Measurements from ENCODE around the gene CIDEB.

CIDEB gene

DNA sequence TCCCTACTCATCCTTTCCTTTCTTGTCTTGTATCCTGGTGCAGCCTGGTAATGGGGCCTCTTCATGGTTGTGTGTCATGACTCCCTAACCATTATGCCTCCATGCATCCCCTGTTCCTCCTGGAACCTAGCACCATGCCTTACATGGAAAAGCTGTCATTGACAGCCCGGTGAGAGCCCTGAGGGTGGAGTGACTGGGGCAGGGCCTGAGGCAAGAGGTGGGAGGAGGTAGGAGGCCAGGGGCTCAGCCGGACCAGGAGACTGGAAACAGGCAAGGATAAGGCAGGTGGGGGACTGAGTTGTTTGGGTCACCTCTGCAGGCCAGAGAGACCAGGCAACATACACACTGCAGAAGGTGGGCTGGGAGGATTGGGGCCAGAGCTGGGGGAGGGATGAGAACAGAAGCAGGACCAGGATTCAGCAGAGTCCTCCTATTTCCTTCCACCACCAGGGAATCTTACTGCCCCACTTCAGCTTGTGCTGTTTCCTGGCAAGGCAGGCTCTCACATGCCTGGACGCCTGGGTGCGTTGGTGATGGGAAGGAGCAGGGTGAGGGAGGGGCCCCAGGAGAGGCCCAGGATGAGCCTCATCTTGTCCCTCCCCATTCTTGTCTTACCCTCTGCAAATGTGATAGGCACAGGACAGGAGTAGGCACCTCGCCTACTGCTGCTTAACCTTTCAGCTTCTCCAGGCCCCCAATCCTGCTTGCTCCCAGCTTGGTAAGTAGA lies 1.9 kb upstream of the CIDEB start, which contains the start of gene LTB4R2:
Gene LTB4R2 (plus strand): TSS at position 603 of the 727 bp plus-strand sequence. CDS start 525 bp downstream, outside the sequence.
- Mint-ChIP-seq H3K27me3 (no peaks in the 10 kb centered on the region), H3K4me3 (peak within 1 kb of the TSS; percentile 83), H3K9me3 (no peaks in the 10 kb centered on the region), H3K27ac (peak within 1 kb of the TSS; percentile 87), H3K4me1 (peaks cover 66% of the 10 kb centered on the region), H3K36me3 (peaks cover 14% of the 10 kb centered on the region)

DNA sequence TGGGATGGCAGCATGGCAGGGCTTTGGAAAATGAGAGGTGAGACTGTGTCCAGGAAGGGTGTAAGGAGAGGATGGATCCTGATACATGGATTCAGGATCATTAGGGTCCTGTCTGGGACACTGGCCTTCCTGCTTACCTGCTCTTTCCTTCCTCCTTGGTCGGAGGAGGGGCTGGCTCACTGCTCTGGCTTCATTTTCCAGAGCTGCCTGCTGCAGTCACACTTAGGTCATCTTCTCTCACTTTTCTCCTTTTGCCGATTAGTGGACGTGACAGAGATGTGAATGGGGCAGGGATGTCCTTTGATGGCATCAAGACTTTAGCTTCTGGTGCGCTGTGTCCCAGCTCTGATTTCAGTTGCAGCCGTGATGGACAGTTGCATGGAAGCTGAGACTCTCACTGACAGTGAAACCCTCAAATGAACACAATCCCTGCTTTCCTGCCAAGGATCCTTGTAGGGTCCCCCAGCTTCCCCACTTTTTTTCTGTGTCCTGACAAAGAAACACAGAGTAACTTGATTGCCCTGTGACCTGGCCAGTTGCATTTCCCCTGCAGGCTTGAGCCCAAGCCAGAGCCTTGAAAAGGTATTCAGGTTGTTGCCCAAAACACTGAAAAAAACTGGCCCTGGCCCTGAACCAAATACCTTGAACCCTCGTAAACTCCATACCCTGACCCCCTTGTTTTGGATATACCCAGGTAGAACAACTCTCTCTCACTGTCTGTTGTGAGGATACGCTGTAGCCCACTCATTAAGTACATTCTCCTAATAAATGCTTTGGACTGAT lies 756 bp upstream of the CIDEB start:
- Mint-ChIP-seq H3K36me3 (peaks cover 23% of the 10 kb centered on the region), H3K9me3 (no peaks in the 10 kb centered on the region), H3K4me3 (peak overlapping the region; percentile 6), H3K27me3 (no peaks in the 10 kb centered on the region), H3K4me1 (peaks cover 54% of the 10 kb centered on the region), H3K27ac (peak overlapping the region; percentile 31)

DNA sequence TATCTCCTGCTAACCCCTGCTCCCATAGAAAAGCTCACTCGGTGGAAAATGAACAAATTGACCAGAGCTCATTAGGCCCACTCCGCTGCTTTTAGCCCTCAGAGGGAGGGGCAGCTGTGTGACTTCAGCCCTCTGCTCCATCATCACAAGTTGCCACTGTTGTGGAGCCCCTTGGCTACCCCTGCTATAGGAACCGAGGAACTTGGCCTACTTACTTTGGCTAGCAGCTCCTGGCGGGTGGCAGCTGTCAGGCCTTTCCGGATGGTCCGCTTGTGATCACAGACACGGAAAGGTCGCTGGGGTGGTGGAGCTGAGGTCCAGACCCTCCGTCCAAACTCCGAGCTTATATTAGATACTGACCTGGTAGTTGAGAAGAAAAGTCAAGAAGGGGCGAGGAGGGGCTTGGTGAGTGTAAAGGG lies 612 bp downstream of the CIDEB start:
- peaks cover 24% of the 10 kb centered on the region for H3K36me3 Mint-ChIP-seq
- H3K9me3 Mint-ChIP-seq = no peaks in the 10 kb centered on the region
- H3K4me3 Mint-ChIP-seq = no peak overlapping the region
- H3K27ac Mint-ChIP-seq = no peak overlapping the region
- H3K27me3 Mint-ChIP-seq = no peaks in the 10 kb centered on the region
- H3K4me1 Mint-ChIP-seq = peaks cover 40% of the 10 kb centered on the region

DNA sequence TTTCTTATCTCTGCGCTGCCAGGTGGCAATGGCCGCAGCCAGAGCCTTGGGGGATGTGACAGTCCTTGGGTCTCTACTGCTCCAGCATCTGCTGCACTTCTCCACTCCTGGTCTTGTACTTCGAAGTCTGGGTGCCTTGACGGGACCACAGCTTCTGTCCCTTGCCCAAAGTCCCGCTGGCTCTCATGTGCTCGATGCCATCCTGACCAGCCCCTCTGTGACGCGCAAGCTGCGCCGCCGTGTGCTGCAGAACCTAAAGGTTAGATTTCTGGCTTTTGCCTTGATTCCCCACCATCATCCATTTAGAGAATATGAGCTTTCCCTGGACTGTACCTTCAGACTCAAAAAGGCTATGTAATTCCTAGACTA lies 3.8 kb downstream of the CIDEB start:
- H3K4me1 Mint-ChIP-seq = peaks cover 36% of the 10 kb centered on the region
- no peaks in the 10 kb centered on the region for H3K27me3 Mint-ChIP-seq
- H3K27ac Mint-ChIP-seq = no peak overlapping the region
- no peak overlapping the region for H3K4me3 Mint-ChIP-seq
- H3K9me3 Mint-ChIP-seq = no peaks in the 10 kb centered on the region
- peaks cover 25% of the 10 kb centered on the region for H3K36me3 Mint-ChIP-seq

DNA sequence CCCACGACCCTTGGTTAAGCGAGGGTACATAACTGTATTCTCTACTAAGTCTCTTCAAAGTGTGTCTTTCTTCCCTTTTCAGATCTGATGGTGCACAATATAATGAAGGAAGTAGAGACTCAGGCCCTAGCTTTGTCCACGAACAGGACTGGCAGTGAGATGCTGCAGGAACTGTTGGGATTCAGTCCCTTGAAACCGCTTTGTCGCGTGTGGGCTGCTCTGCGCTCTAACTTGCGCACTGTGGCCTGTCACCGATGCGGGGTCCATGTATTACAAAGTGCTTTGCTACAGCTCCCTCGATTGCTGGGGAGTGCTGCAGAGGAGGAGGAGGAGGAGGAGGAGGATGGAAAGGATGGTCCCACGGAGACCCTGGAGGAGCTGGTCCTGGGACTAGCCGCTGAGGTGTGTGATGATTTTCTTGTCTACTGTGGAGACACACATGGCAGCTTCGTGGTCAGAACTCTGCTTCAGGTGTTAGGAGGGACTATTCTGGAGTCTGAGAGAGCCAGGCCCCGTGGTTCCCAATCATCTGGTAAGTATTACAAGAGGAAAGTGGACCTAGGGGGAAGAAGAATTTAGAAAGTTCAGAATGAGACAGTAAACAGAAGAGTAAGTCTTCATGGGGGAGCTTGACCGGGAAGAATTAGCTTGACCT lies 7.3 kb downstream of the CIDEB start:
- peaks cover 46% of the 10 kb centered on the region for H3K4me1 Mint-ChIP-seq
- H3K27ac Mint-ChIP-seq = peak overlapping the region; percentile 62
- H3K36me3 Mint-ChIP-seq = peaks cover 23% of the 10 kb centered on the region
- H3K9me3 Mint-ChIP-seq = no peaks in the 10 kb centered on the region
- H3K27me3 Mint-ChIP-seq = no peaks in the 10 kb centered on the region
- peak overlapping the region; percentile 97 for H3K4me3 Mint-ChIP-seq

DNA sequence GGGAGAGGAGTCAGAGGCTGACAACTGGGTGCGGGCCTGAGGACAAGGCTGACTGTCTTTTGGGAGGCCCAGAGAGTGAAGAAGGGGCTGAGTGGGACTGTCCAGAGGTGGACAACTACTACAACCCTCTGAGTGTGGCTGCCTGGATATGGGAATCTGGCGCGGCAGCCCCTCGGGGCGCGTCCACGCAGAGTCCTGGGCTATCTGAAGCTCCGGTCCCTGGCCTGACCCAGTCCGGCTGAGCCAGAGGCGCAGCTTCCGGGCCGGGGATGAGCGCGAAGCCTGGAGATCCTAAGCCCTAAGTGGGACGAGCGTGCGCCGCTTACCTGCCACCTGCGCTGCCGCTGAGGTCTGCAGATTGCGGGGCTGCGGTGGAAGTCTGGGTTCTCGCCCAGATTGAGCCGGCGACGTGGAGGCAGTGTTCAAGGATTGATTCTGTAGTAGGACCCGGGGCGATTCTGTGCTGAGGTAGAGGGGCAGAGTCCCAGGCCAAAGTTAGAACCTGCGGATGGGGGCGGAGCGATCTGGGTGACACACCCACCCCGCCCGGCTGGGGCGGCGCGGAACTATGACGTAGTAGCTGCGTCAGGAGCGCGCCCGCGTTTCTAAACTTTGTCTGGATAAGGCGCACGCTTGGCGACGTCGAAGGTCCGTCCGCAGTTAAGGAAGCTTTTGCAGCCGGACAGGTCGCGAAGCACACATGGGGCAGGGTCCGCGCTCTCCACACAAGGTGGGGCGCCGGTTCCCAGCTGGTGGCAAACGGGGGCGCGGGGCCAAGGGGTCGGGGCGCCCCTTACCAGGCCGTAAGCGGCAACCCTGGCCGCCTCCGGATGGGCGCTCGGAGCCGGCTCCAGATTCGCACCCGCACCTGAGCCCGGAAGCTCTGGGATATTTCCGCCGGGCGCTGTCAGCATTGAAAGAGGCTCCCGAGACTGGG lies 8.3 kb downstream of the CIDEB start, which contains the start of the genes DHRS1 and NOP9:
Gene DHRS1 (minus strand): TSS at position 526 of the 937 bp plus-strand sequence. CDS start 674 bp downstream, outside the sequence.
Gene NOP9 (plus strand): TSS at position 596 of the 937 bp plus-strand sequence. CDS start 105 bp downstream, at position 701.
- H3K4me1 Mint-ChIP-seq = peaks cover 46% of the 10 kb centered on the region
- peaks cover 18% of the 10 kb centered on the region for H3K36me3 Mint-ChIP-seq
- no peaks in the 10 kb centered on the region for H3K9me3 Mint-ChIP-seq
- H3K27me3 Mint-ChIP-seq = no peaks in the 10 kb centered on the region
- peak within 1 kb of the TSS; percentile 97 for H3K4me3 Mint-ChIP-seq
- peak within 1 kb of the TSS; percentile 97 for H3K27ac Mint-ChIP-seq

DNA sequence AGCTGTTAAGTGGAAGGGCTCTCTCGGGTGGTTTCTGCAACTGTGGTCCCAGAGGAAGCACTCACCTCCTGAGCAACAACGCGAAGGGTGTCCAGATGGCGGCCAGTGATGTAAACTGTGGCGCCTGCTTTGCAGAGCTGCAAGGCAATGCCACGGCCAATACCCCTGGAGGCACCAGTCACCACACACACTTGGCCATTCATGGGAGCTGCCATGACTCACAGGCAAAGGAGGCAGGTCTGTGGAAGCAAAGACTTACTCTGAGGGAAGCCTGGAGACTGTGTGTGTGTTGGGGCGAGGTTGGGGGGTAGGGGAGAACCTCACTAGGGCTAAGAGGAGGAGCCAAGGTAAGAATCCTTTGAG lies 8.9 kb downstream of the CIDEB start:
- peaks cover 46% of the 10 kb centered on the region for H3K4me1 Mint-ChIP-seq
- peaks cover 13% of the 10 kb centered on the region for H3K36me3 Mint-ChIP-seq
- H3K9me3 Mint-ChIP-seq = no peaks in the 10 kb centered on the region
- H3K27ac Mint-ChIP-seq = peak overlapping the region; percentile 80
- peak overlapping the region; percentile 97 for H3K4me3 Mint-ChIP-seq
- H3K27me3 Mint-ChIP-seq = no peaks in the 10 kb centered on the region

DNA sequence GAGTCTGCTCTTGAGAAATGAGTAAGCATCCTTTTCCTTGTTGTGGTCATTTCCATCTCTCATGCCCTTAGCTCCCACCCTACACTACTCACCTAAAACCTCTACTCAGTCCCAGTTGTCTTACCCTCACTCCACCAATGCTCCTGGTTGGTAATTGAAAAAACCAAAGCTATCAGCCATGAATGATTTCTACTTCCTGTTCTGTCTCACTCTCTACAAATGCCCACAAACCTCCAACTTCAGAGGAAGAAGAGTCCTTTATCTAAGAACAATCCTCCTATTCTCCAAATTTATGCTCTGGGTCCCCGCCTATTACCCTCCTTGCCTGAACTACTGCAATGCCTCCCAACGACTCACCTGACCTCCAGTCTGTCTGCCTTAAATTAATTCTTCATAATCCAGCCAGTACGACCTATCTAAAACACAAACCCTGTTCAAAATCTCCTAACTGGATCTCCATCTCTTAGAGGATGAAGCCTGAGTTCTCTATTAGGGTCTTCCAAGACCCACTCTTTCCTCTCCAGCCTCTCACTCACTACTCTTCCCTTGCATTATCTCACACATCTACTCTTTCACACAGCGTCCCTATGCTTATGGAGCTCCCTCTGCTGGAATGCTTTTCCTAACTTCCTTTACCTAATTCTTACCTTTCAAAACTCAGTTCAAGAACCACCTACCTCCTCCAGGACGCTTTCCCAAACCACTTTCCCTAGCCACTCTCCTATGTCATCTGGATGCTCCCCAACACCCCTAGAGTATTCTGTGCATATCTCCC lies 10.4 kb downstream of the CIDEB start:
- peak overlapping the region; percentile 73 for H3K27ac Mint-ChIP-seq
- H3K36me3 Mint-ChIP-seq = peaks cover 11% of the 10 kb centered on the region
- H3K9me3 Mint-ChIP-seq = no peaks in the 10 kb centered on the region
- peaks cover 46% of the 10 kb centered on the region for H3K4me1 Mint-ChIP-seq
- H3K4me3 Mint-ChIP-seq = peak overlapping the region; percentile 67
- H3K27me3 Mint-ChIP-seq = no peaks in the 10 kb centered on the region

DNA sequence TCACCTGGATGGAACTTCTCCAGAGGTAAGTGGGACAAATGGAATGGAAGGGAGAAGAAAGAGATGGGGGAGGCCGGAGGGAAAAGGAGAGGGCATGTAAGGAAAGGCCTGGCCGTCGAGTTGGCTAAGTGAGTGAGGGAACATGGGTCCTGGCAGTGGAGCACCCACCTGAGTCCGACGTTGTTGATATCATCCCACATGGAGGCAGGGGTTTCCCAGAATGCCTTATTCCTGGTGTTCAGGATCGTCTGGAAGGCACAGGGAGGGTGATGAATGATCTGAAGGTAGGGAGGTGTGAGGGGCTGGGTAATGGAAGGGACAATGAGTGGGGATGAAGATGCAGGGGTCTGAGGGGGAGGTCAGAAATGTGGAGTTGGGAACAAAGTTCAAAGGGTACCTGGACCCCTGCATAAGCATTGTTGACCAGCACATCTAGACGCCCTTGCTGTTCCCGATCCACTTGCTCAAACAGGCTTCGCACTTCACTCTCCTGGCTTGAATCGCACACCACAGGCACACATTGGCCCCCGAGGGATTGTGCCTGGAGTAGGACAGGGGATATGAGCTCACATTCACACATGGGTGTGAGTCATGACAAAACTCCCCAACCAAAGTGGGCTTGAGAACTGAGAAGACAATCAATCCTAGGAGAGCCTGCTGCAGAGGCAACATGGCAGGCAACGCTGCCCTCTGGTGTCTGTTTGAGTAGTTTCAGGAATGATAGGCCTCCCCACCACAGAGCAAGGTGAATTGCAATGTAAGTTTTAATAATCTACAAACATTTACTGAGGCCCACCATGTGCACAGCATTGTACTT lies 11.2 kb downstream of the CIDEB start:
- Mint-ChIP-seq H3K27ac (peak overlapping the region; percentile 98), H3K4me3 (peak overlapping the region; percentile 69), H3K27me3 (no peaks in the 10 kb centered on the region), H3K9me3 (no peaks in the 10 kb centered on the region), H3K36me3 (peaks cover 12% of the 10 kb centered on the region), H3K4me1 (peaks cover 45% of the 10 kb centered on the region)

DNA sequence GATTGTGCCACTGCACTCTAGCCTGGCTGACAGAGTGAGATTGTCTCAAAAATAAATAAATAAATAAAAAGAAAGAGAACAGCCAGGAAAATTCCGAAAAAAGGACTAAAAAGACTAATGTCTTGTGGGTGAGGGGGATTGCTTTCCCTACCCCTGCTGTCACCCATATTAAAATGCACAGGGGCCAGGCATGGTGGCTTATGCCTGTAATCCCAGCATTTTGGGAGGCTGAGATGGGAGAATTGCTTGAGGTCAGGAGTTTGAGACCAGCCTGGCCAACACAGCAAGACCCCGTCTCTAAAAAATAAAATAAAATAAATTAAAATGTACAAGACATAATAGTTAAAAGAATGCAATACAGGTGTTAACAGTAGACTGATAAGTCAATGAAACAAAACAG lies 14.3 kb downstream of the CIDEB start:
- no peak overlapping the region for H3K27ac Mint-ChIP-seq
- H3K4me1 Mint-ChIP-seq = peaks cover 35% of the 10 kb centered on the region
- no peak overlapping the region for H3K4me3 Mint-ChIP-seq
- no peaks in the 10 kb centered on the region for H3K9me3 Mint-ChIP-seq
- H3K36me3 Mint-ChIP-seq = peaks cover 22% of the 10 kb centered on the region
- no peaks in the 10 kb centered on the region for H3K27me3 Mint-ChIP-seq

DNA sequence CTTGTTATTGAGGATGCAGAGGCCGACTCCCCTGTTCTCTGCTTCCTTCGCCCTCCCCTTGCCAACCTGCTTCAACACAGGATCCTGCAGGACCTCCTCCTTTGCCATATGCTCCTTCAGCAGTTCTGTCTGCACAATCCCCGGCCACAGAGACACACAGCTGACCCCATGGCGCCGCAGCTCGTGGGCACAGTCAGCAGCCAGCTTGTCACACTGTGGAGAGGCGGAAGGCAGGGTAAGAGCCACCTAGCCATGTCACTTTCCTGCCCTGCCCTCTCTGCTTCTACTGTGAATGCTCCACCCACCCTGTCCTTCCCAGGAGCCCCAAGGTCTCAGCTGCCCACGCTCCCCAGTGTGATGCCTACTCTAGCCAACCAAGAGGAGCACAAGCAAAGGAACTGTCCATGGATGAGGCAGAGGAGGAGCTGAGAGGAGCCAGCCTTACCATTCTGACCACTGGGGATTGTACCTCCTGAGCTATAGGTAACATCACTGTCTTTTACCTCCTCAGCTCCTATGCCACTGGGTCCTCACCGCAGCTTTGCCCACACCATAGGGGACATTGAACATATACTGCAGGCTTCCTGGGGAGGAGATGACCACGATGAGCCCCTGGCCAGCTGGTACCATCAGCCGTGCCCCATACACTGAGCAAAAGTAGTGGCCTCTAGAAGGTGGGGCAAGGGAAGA lies 15.5 kb downstream of the CIDEB start:
- no peak overlapping the region for H3K27ac Mint-ChIP-seq
- peaks cover 22% of the 10 kb centered on the region for H3K36me3 Mint-ChIP-seq
- H3K9me3 Mint-ChIP-seq = no peaks in the 10 kb centered on the region
- H3K4me1 Mint-ChIP-seq = peaks cover 28% of the 10 kb centered on the region
- no peak overlapping the region for H3K4me3 Mint-ChIP-seq
- no peaks in the 10 kb centered on the region for H3K27me3 Mint-ChIP-seq

DNA sequence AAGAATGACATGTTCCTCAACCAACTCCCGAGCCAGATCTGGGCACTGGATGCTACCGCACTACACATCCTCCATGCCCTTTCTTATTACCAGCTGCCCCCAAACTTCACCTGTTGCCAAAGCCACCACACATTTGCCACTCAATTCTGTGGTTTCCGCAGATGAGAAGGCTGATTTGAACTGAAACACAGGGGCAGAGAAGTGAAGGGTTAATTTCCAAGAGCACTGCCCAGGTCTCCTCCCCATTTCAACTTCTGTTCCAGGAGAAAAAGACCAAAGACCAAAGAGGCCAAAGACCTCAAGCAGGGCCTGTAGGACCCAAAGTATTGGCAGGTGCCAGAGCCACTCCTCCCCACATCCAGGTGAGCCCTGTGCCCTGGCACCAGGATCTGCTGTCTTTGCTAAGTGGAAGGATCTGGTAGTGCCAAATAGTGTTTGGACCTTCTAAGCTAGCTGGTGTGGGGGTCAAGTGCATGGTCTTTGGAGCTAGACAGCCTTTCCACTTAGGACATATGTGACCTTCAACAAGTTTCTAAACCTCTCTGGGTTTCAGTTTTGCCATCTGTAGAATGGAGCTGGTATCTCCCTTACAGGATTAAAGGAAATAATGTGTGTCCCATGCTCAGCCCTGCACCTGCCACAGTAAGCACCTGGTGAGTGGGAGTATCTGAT lies 16.2 kb downstream of the CIDEB start:
- Mint-ChIP-seq H3K27ac (no peak overlapping the region), H3K36me3 (peaks cover 20% of the 10 kb centered on the region), H3K27me3 (no peaks in the 10 kb centered on the region), H3K4me1 (peaks cover 21% of the 10 kb centered on the region), H3K9me3 (no peaks in the 10 kb centered on the region), H3K4me3 (no peak overlapping the region)

DNA sequence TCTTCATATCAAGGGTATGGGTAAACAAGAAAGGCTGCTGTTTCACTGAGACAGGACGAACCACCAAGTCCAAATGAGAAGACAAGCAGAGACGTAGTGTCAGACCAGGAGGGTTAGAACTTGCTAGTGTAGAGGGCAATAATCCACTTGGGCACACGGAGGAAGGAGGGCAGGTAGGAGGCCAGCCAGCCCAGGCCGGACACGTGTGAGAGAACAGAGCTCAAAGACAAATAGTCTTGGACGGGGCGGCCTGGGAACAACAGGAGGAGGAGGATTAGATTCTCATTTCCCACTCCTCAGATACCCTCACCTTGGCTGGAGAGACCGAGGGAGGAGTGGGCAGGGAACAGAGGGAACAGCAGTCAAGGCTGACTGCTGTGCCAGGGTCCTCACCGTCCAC lies 17.0 kb downstream of the CIDEB start:
- Mint-ChIP-seq H3K4me3 (no peak overlapping the region), H3K27ac (peak overlapping the region; percentile 38), H3K36me3 (peaks cover 16% of the 10 kb centered on the region), H3K4me1 (peaks cover 13% of the 10 kb centered on the region), H3K27me3 (no peaks in the 10 kb centered on the region), H3K9me3 (no peaks in the 10 kb centered on the region)

All from activated naive CD4-positive, alpha-beta T cell treated with anti-CD3 and anti-CD28 coated beads, Interleukin-2, amount 50 U/mL, for 24 hours (primary cell).